GM12891 (cell line): ENCODE measurements around the gene CPEB1.
"Not testable (repeated sequence)": the region's sequence is repeated elsewhere in the genome, so short reads cannot be mapped to it uniquely, and the experiment has no call there.

Experiments
- DNase-seq: peaks from one replicate; pipeline ENCODE4 v3.0.0; 2011; ENCODE audit warnings: low spot score; ENCODE audit not compliant: insufficient read length
- FAIRE-seq: peaks from 2 replicates; lab custom pipeline; 2011; peaks lifted over from hg19 to GRCh38; lab: Jason Lieb, UNC
- PAX5 ChIP-seq: IDR thresholded peaks from 2 replicates; pipeline ENCODE4 v1.6.1; 2011; ENCODE audit warnings: low read length, moderate library complexity, mild to moderate bottlenecking; ENCODE audit not compliant: insufficient read depth, severe bottlenecking
- POLR2A ChIP-seq: IDR thresholded peaks from 2 replicates; pipeline ENCODE4 v1.6.1; 2011; ENCODE audit warnings: low read depth, low read length, control low read depth
- POLR2AphosphoS5 ChIP-seq: IDR thresholded peaks from 2 replicates; pipeline ENCODE4 v1.6.1; 2011; ENCODE audit warnings: low read depth, low read length, control low read depth
- POU2F2 ChIP-seq: IDR thresholded peaks from 2 replicates; pipeline ENCODE4 v1.6.1; 2011; ENCODE audit warnings: low read depth, mild to moderate bottlenecking, control low read depth, low read length, moderate library complexity
- SPI1 ChIP-seq: IDR thresholded peaks from 2 replicates; pipeline ENCODE4 v1.6.1; 2011; ENCODE audit warnings: low read depth, low read length, control low read depth
- TAF1 ChIP-seq: IDR thresholded peaks from 2 replicates; pipeline ENCODE4 v1.6.1; 2011; ENCODE audit warnings: low read depth, low read length, control low read depth

The CPEB1 gene

GRCh38 chr15:82649226-82649999 lies 2.2 kb upstream of the CPEB1 start:
- no peak for FAIRE-seq
- no peak for DNase-seq
- no peak for TF ChIP-seq TAF1
- no peak for TF ChIP-seq SPI1
- TF ChIP-seq POU2F2 = no peak
- no peak for TF ChIP-seq POLR2A
- TF ChIP-seq POLR2AphosphoS5 = no peak
- no peak for TF ChIP-seq PAX5

- FAIRE-seq (no peak), DNase-seq (no peak)
- no peak for TF ChIP-seq SPI1
- TF ChIP-seq TAF1 = no peak
- TF ChIP-seq POLR2AphosphoS5 = no peak
Measured at GRCh38 chr15:82648257-82649103, 1.3 kb upstream of the CPEB1 start.

DNA sequence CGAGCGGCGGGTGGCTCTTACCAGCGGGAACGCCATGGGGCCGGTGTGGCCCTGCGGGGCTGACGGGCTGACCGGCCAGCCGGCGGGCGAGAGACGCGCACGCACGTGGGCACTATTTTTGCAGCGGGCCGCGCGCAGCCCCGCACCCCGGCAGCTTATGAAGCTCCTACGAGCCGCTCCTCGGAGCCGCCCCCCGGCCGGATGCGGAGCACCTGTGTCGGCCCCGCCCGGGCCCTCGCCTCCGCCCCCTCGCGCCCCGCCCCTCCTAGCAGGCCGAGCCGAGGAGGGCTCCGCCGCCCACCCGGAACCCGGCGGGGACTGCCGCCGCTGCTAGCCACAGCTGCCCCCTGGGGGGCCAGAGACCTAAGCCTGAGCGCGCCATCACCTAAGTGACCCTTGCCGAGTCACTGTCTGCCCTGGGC lies 683 bp upstream of the CPEB1 start:
- DNase-seq (peak; percentile 38), FAIRE-seq (no peak)
- no peak for TF ChIP-seq SPI1
- no peak for TF ChIP-seq TAF1
- no peak for TF ChIP-seq POLR2A
- TF ChIP-seq POU2F2 = no peak
- TF ChIP-seq POLR2AphosphoS5 = no peak
- no peak for TF ChIP-seq PAX5

- DNase-seq = no peak
- FAIRE-seq = no peak
- TF ChIP-seq TAF1 (no peak), POLR2A (no peak), POU2F2 (no peak), POLR2AphosphoS5 (no peak), SPI1 (no peak), PAX5 (no peak)
Measured at GRCh38 chr15:82646250-82647044, 716 bp downstream of the CPEB1 start.

GRCh38 chr15:82644967-82645852 lies 2.0 kb downstream of the CPEB1 start:
- DNase-seq, FAIRE-seq: not testable (repeated sequence)

DNA sequence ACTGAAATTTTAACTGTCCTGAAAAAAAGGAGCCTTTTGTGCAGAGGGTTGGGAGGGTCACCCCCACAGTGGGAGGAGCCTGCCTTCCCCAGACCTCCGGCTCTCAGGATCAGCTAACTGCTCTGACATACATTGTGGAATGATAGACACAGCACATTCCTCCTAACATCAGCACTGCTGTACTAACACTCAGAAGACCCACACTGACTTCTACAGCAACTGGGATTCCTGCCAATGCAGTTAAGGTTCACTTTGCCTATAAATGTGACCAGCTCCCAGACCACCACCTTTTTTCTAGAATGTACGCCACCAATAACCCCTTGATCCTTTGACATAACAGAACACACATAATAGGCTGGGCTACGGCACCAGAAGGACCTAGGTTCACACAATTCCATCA lies 3.2 kb downstream of the CPEB1 start:
- FAIRE-seq (no peak), DNase-seq (no peak)
- no peak for TF ChIP-seq TAF1
- TF ChIP-seq SPI1 = no peak
- TF ChIP-seq POLR2A = no peak
- TF ChIP-seq POU2F2 = no peak
- no peak for TF ChIP-seq POLR2AphosphoS5
- no peak for TF ChIP-seq PAX5

- no peak for DNase-seq
- FAIRE-seq = no peak
- TF ChIP-seq TAF1 (no peak), SPI1 (no peak), POU2F2 (no peak), PAX5 (no peak), POLR2A (no peak), POLR2AphosphoS5 (no peak)
Measured at GRCh38 chr15:82642656-82643055, 4.5 kb downstream of the CPEB1 start.

- no peak for TF ChIP-seq TAF1
- TF ChIP-seq PAX5 = no peak
- no peak for TF ChIP-seq POLR2A
- TF ChIP-seq POLR2AphosphoS5 = no peak
- no peak for TF ChIP-seq SPI1
- TF ChIP-seq POU2F2 = no peak
- DNase-seq (no peak), FAIRE-seq (no peak)
Measured at GRCh38 chr15:82641129-82641798, 5.9 kb downstream of the CPEB1 start.
